Adipocyte (in vitro differentiated cells): Measurements from ENCODE around the gene AMPD3.

Source experiments
- DNase-seq: peaks from one replicate; pipeline ENCODE4 v3.0.0-alpha.2; 2015; ENCODE audit warnings: low read depth
- H3K27me3 ChIP-seq: replicated peaks from 2 replicates; pipeline ENCODE4 v1.7.0; 2013; ENCODE audit warnings: mild to moderate bottlenecking, low read length, moderate library complexity; ENCODE audit not compliant: control insufficient read depth, insufficient read depth
- H3K36me3 ChIP-seq: 2 replicates; pipeline ENCODE4 v1.7.0; 2013; ENCODE audit warnings: low read length, mild to moderate bottlenecking, moderate library complexity; ENCODE audit not compliant: control insufficient read depth, insufficient read depth, severe bottlenecking
- H3K4me1 ChIP-seq: 2 replicates; pipeline ENCODE4 v1.7.0; 2013; ENCODE audit warnings: mild to moderate bottlenecking, low read length, moderate library complexity; ENCODE audit not compliant: control insufficient read depth, insufficient read depth
- H3K4me3 ChIP-seq: 2 replicates; pipeline ENCODE4 v1.7.0; 2013; ENCODE audit warnings: mild to moderate bottlenecking, low read length, moderate library complexity
- H3K9ac ChIP-seq: 2 replicates; pipeline ENCODE4 v1.7.0; 2013; ENCODE audit warnings: mild to moderate bottlenecking, low read length, moderate library complexity
- H3K9me3 ChIP-seq: 2 replicates; pipeline ENCODE4 v1.7.0; 2013; ENCODE audit warnings: mild to moderate bottlenecking, low read length, moderate library complexity; ENCODE audit not compliant: control insufficient read depth

The AMPD3 gene

DNA sequence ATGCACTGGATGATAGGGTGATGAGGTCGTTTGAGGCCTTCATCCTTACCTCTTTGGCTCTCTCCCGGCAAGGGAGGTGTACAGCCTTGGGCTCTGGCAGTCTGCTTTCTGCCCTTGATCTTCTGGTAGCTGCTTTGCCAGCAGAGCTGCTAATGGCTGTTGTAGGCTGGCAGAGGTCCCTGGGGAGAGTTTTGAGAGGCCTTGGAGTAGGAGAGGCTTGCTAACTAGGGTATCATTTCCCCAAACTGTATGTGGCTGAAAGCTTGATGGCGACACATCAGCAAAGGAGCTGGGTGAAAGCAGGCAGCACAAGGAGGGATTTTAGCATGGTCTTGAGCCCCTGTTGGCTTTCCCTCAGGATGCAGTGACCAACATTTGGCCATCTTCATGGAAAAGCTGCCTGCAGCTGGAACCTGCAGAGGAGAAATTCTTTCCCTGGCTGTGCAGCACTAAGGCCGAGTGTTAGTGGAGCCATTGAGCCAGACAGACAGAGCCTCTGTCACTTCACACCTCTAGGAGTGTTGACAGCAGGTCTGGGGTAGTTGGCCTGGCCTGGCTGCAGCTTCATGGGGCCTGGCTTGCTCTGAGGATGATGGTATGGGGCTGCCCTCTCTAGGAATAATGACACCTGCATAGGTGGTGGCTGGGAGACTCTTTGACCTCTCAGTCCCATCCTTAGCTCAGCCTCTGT, 3.5 kb upstream of the AMPD3 start:
- H3K4me1 ChIP-seq: peaks cover 30% of the 10 kb centered on the region
- H3K9ac ChIP-seq: peak overlapping the region; percentile 82
- no peak for DNase-seq
- no peaks in the 10 kb centered on the region for H3K27me3 ChIP-seq
- H3K9me3 ChIP-seq: no peaks in the 10 kb centered on the region
- no peaks in the 10 kb centered on the region for H3K36me3 ChIP-seq
- peak overlapping the region; percentile 76 for H3K4me3 ChIP-seq

DNA sequence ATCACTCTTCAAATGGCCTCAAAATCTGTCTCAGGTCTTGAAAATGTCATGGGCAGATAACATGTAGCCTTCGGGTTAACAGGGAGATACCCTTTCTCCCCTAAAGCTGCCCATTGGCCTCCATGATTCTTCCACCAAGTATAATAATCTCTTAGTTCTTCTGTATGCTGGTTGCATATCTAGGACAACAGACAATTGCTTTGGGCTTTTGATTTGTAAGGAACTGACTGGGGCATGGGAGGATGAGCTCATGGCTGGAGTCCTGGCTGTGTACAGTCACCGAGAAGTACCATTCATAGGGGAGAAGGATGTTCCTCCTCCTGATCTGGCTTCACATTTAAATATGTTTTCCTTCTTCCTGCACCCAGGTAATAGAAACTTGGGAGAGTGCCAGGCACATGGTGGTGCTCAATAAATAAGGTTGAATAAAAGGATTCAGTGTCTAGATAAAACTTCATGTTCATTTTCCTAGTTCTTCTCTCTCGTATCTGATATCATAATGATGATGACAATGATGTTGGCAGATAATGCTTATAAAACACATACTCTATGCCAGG, 2.8 kb upstream of the AMPD3 start:
- Histone ChIP-seq H3K36me3 (no peaks in the 10 kb centered on the region), H3K9ac (no peak overlapping the region), H3K27me3 (no peaks in the 10 kb centered on the region), H3K4me1 (peaks cover 35% of the 10 kb centered on the region), H3K4me3 (no peak overlapping the region), H3K9me3 (no peaks in the 10 kb centered on the region)
- no peak for DNase-seq

DNA sequence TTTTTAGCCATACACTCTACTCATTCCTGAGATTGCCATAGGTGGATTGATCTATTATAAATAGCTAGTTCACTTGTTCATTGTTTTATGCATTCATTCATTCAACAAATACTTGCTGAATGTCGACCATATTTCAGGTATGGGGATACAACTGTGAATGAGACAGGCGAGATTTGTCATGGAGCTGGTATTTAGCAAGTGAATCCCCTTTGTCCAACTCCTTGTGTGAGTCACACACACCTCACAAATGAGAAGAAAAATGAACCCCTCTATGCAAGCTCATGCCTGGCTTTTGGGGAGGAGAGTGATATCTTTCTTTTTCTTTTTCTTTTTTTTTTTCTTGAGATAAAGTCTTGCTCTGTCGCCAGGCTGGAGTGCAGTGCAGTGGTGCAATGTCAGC, 1.8 kb upstream of the AMPD3 start:
- Histone ChIP-seq H3K9me3 (no peaks in the 10 kb centered on the region), H3K9ac (no peak overlapping the region), H3K4me3 (no peak overlapping the region), H3K4me1 (peaks cover 35% of the 10 kb centered on the region), H3K27me3 (no peaks in the 10 kb centered on the region), H3K36me3 (no peaks in the 10 kb centered on the region)
- DNase-seq: no peak

DNA sequence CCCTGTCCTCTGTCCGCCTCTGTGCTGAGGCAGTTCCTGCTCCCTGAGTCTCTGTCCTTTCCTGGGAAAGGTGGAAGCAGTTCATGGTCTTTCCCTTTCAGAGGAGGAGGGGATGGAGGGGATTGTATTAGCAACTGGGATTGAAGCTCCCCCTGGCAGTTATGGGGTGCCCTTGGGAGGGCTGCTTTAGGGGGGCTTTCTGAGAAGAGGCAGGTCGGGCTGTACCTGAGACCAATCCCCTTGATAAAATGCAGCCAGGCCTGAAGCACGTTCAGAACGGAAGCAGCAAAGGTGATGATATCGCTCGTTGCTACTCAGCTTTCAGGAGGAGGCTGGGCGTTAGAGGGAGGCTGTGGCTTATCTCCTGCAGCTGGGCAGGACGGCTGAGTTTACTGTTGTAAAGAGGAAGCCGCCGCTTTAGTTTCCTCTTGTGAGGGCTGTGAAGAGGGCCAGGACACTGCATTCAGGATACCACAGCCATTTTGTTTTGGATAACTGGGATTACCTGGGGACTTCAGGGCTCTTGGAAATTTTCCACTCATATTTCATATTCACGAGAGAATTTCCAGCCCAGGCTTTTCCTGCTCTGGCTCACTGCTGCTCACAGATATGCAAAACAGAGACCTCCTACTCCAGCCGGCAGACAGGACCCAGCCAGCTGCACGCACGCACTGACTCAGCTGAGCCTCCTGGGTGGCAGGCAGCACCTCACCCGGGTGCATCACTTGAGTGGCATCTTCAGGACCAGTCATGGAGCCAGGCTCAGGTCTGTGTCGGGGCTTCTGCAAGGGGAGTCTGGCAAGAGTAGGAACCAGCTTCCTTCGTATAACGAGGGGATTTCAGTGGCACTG, 798 bp downstream of the AMPD3 start:
- H3K9ac ChIP-seq: peak overlapping the region; percentile 85

DNA sequence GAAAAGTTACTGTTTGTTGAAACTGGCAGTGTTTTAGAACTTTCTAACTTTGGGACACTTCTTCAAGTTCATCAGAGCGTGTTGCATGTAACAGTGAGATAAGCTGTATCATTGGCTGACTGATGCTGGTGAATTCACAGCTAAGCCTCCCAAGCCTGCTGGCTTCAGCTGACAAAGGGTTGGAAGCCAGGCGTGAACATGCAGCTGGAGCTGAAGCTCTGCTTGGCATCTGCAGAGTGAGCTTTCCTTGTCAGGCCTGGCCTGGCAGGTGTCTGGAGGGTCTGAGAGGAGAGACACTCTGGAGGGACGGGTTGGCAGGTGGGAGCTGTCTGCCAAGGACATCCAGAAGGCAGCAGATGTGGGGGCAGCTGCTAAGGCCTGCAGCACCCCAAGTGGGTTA, 1.5 kb downstream of the AMPD3 start:
- no peak for DNase-seq
- peak overlapping the region; percentile 80 for H3K4me3 ChIP-seq
- H3K9me3 ChIP-seq: no peaks in the 10 kb centered on the region
- H3K9ac ChIP-seq: peak overlapping the region; percentile 85
- peaks cover 2% of the 10 kb centered on the region for H3K36me3 ChIP-seq
- H3K27me3 ChIP-seq: no peaks in the 10 kb centered on the region
- H3K4me1 ChIP-seq: peaks cover 37% of the 10 kb centered on the region

More for the DNA sequence above, 798 bp downstream of the AMPD3 start:
- Histone ChIP-seq H3K4me1 (peaks cover 44% of the 10 kb centered on the region), H3K27me3 (no peaks in the 10 kb centered on the region), H3K9me3 (no peaks in the 10 kb centered on the region), H3K4me3 (peak overlapping the region; percentile 80), H3K36me3 (no peaks in the 10 kb centered on the region)
- peak; percentile 80 for DNase-seq

DNA sequence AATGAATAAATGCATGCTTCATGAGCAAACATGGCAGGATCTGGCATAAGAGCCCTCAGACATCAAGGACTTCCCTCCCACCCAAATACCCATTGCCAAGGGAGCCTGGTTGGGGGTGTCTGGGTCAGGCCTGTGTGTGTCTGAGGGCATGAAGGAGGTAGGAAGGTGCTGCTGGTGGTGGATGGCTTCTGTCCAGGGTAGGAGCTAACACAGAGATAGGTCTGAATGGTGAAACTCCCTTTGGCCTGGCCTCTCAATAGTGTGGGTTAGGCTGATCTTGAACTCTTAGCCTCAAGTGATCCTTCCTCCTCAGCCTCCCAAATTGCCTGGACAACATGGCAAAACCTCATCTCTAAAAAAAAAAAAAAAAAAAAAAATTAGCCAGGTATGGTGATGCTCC, 2.8 kb downstream of the AMPD3 start:
- DNase-seq: no peak
- H3K9me3 ChIP-seq: no peaks in the 10 kb centered on the region

DNA sequence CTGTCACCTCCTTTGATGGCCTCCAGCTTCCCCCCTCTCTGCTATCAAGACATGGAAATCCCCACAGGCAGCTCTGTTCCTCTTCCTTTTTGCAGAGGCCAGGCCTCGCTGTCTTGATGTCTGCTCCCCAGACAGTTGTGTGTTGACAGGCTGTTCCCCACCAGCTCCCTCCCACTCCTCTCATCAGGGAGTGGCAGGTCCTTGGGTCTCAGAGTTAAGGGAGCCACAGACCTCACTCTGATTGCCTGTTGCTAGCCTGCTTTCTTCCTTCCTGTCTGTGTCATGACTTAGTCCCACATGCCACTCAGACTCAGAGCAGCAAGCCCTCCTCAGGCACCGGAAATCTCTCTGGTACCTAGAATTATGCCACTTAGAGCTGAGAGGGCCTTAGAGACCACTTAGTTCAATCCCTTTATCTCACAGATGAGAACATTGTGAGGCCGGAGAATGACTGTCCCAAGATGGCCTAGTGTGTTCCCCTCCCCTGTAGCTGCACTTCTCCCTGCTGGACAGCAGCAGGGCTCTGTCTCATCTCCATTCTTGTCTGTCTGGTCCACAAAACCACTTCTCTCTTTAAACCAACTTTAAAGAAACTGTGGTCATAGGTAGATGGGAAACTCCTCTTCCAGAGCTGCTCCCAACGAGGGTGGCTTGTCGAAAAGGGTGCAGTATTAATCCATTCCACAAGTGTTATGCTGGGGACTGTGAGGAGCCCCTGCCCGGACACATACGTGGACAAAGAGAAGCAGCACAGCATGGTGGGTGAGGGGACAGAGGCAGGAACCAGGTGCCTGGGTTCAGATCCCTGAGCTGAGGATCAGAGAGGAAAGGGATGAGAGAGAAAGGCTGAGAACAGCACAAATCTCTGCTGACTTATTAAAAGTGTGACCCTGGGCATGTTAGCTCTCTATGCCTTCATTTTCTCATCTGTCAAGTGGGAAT, 4.2 kb downstream of the AMPD3 start:
- no peak overlapping the region for H3K9ac ChIP-seq
- no peaks in the 10 kb centered on the region for H3K27me3 ChIP-seq
- no peak for DNase-seq
- H3K4me1 ChIP-seq: peaks cover 33% of the 10 kb centered on the region
- H3K9me3 ChIP-seq: no peaks in the 10 kb centered on the region
- H3K36me3 ChIP-seq: peaks cover 30% of the 10 kb centered on the region
- no peak overlapping the region for H3K4me3 ChIP-seq

More for the DNA sequence above, 2.8 kb downstream of the AMPD3 start:
- Histone ChIP-seq H3K4me1 (peaks cover 33% of the 10 kb centered on the region), H3K4me3 (no peak overlapping the region), H3K27me3 (no peaks in the 10 kb centered on the region), H3K36me3 (peaks cover 16% of the 10 kb centered on the region), H3K9ac (no peak overlapping the region)

DNA sequence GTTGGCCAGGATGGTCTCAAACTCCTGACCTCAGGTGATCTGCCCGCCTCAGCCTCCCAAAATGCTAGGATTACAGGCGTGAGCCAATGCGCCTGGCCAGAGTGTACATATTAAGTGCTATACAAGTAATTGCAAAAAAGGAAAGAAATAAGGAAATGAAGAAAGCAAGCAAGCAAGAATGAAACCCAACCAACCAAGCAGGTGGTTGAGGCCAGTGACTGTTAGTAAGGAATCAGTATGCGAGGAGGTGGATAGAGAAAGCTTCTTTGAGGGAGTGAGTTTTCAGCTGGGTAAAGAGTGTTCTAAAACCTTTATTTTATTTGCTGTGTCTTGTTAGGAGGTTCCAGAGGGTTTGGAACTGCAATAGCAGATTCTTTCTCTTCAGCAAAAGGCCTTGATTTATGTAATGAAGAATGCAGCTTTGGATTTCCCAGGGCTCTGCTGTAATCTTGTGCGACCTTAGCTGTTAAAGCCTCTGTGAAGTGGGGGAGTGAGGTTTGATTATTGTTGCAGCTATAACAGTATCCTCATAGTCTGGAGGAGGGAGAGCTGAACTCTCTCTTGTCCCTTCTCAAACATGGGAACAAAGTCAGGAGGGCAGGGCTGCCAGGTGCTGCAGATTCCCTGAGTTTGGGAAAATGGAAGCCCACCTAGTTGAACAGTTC, 5.7 kb downstream of the AMPD3 start:
- peaks cover 21% of the 10 kb centered on the region for H3K4me1 ChIP-seq
- H3K4me3 ChIP-seq: no peak overlapping the region
- H3K27me3 ChIP-seq: no peaks in the 10 kb centered on the region
- no peaks in the 10 kb centered on the region for H3K9me3 ChIP-seq
- DNase-seq: no peak
- H3K36me3 ChIP-seq: peaks cover 41% of the 10 kb centered on the region
- no peak overlapping the region for H3K9ac ChIP-seq

DNA sequence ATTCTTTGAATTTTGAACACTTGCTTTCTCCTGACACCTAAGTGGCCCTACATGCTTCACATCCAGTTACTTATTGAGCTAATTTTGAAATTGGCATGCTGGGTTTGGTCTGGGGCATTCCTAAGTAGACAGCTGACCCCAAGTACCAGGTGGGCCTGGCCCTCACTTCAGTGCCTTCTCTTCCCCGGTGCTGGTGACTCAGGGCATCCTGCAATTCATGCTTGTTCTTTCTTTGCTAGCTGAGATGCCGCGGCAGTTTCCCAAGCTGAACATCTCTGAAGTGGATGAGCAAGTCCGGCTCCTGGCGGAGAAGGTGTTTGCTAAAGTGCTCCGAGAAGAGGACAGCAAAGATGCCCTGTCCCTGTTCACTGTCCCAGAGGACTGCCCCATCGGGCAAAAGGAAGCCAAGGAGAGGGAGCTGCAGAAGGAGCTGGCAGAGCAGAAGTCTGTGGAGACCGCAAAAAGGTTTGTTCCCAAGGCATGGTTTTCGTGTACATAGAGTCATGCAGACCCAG, 6.3 kb downstream of the AMPD3 start:
- H3K9ac ChIP-seq: no peak overlapping the region
- no peak for DNase-seq
- no peaks in the 10 kb centered on the region for H3K27me3 ChIP-seq
- H3K4me3 ChIP-seq: no peak overlapping the region
- peaks cover 16% of the 10 kb centered on the region for H3K4me1 ChIP-seq
- no peaks in the 10 kb centered on the region for H3K9me3 ChIP-seq
- peaks cover 41% of the 10 kb centered on the region for H3K36me3 ChIP-seq

DNA sequence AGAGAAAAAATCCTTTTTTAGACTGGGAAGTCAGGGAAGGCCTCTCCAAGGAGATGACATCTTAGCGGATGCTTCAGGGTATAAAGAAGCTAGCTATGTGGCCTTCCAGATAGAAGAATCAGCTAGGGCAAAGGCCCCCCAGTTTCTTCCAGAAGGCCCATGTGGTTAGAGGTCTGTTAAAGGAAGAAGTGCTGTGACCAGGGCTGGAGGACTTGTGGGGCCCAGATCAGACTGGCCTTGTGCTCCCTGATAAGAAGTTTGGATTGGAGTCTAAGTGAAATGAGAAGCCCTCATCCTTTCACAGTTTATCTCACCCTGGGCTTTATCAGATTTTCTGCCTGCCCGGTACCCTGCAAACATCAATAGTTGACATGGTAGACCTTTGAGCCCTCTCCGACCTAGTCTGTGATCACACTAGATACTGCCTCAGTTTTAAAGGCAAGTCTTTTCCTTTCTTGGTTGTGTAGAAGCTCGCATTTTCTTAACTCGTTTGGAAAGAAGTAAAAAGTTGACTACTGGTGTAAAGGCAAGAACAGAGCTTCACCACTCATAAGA, 7.8 kb downstream of the AMPD3 start:
- Histone ChIP-seq H3K9ac (no peak overlapping the region), H3K4me3 (no peak overlapping the region), H3K4me1 (peaks cover 9% of the 10 kb centered on the region), H3K9me3 (no peaks in the 10 kb centered on the region), H3K27me3 (no peaks in the 10 kb centered on the region), H3K36me3 (peaks cover 44% of the 10 kb centered on the region)
- no peak for DNase-seq
